Stimulated activated CD4-positive, alpha-beta T cell treated with anti-CD3 and anti-CD28 coated beads, Interleukin-2, amount 100 ng/mL, for 24 hours (primary cell): Measurements from ENCODE around the gene PYY.

Experiments used
- DNase-seq, 2 donors: peaks; one replicate each; pipeline ENCODE4 v3.0.0-alpha.2; 2020

The PYY gene

DNA sequence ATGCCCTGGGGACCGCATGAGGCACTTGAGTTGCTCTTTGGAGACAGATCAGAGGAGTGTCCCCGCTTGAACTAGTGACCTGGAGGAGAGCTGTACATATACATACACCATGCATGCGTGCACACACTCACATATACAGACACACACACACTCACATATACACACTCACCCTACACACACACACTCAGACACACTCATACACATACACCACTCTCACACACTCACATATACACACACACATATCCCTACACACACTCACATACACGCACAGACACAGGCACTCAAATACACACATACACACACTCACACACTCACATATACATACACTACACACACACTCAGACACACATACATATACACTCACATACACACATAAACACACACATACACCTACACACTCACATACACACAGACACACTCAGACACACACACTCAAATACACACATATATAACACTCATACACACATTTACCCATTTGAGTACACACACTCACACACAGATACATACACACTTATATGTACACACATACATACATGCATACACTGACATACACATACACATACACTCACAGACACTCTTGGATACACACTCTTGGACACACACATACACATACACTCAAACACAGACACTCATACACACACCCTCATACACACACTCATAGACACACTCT is 41.0 kb downstream of the PYY start:
- no peak for DNase-seq

DNA sequence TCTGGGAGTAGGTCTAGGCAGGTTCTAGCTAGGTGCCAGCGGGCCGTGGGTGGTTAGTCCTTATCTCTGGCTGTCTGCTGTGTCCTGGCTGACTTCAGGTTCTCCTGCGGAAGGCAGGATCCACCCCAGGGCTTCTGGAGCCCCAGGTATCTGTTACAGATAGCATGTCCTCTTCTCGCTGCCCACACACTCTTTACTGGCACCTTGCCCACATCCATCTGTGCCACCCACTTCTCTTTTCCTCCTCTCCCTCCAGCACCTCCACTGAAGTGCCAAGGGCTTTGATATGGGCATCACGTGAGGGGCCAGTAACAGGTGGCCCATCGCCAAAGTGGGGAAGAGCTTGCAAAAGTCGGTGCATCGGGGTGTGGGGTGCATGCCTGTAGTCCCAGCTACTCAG is 41.8 kb downstream of the PYY start:
- DNase-seq, result no peak

DNA sequence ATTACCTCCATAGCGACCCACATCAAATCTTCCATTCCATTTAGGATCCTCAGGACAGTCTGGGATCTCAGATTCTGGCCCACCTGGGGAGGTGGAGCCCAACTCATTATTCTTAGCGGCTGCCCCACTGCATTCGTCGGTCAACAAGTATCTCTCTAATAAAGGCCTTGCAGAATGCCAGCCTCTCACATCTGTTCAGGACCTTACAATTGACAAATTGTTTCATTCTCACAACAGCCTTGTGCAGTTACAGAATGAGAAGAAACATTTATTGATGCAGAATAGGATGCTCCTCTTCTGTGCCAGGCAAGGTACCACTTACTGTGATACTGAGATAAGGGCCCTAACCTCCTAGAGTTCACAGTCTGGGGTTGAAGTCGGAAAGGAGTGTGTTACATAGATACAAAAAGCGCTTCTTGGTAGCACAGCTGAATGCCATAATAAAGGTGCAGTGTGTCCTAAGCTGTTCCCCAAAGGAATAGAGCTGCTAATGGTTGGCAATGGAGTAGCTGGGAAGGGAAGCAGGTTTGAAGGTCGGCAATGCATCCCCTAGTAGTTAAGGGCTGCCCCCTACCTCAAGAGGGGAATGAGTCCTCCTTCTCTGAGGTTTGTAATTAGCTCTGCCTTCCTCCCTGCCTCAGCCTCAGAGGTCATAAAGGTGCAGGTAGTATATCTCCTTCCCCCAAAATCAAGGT is 44.1 kb downstream of the PYY start:
- DNase-seq, result no peak

DNA sequence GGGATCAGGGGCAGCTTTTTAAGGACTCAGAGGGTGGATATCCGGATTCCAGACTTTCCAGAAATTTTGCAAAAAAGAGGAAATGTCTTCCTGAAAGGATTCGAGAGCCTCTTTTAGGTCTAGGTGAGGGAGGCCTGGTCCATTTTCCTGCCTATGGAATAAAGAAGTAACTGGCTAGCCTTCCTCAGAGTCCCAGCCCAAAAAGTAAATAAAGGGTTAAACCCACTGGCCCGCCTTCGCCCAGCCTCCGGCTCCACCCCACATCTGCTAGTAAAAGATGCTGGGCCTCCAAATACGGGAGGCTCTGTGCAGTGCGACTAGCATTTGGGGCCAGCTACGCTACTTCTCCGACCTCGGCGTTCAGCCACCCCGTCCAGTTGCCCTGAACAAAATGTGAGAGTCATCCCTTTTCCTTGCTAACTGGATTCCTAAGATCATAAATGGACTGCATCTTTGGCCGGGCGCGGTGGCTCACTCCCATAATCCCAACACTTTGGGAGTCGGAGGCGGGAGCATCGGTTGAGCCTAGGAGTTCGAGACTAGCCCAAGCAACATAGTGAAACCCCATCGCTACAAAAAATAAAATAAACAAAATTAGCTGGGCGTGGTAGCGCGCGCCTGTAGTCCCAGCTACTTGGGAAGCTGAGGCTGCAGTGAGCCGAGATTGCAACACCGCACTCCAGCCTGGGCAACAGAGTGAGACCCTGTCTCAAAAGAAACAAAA is 45.6 kb downstream of the PYY start:
- DNase-seq, result peak; percentile 62 to 63

DNA sequence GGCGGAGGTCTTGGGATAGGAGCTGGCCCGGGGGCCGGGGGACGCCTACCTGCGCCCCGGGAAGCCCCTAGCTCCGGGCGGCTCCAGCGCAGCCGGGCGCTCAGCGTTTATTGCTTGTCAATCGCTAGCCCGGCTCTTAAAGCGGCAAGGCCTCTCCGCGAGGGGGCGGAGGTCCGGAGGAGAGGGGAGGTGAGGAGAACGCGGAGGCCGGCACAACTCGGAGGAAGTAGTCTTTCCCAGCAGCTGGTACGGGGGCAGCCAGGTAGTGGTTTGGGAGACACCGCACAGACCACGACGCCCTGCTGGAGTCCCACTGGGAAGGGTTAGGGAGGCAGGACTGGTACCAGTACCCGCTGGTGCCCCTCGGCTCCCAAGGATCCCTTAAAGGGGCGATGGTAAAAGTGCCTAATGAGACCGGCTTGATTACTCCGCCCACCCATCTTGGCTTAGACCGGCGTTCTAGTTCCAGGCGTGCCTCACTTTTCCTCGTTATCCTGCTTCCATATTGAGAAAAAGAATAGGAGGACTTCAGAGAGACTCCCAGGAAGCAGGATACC is 46.2 kb downstream of the PYY start, which contains the start of gene MPP2:
Gene MPP2, minus strand, starts transcription at position 112 of the 557 bp plus-strand sequence. CDS start 3,076 bp downstream, outside the sequence.
- DNase-seq, result peak; percentile 58 to 66

DNA sequence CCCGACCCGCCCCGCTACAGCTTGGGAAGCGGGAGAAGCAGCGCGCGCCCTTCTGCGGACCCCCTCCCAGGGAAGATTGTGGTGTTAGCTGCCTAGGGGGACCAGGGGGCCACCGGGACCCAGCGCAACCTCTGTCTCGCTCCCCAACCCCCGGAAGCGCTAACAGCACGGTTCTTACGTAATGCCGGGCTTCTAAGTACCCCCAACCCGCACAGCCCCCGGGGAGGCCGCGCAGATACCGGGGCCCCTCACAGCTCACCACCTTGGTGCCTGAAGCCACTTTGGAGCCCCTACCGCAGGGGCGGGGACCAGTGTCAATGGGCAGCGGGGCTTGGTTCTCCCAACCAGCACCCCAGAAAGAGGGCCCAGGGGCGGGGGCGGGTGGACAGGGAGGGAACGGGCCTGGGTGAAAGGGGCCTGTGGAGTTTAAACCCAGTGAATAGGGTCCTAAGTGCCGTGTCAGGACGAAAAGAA is 46.8 kb downstream of the PYY start:
- no peak for DNase-seq

DNA sequence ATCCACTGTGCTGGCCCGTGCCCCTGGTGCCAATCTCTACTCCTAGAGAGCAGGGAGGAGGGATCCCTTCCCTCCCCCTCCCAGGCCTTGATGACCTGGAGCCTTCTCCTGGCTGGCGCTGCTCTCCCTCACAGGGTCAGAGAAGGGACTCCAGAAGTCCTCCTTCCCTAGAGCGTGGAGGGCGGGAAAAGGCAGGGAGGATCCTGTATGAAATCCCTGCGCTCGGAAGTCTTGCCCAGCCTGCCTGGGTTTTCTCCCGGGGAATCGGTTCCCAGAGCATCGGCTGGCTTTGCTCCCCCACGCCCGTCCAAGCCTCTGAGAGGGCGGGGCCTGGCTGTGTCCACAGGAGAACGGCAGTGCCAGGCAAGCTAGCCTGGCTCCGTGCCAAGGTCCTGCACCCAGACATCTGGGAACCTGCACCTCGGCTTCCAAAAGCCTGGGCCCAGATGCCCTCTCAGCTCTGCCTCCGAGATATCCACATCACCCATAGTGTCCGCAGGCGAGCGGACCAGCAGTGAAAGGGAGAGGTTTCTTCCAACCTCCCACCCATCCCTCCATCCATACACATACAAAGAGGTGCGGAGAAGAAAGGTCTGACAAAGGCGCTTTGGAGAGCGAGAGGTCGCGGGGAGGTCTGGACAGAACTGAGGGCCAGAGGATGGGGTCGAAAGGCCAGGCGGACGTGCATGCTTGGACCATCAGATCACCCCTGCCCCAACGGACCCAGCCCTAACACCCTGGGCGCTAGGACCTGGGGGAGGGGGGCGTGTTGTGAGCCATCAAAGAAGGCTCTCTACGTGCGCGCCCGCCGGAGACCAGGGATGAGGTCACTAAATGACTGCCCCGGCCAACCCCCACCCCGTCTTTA is 47.5 kb downstream of the PYY start:
- peak; percentile 34 for DNase-seq

DNA sequence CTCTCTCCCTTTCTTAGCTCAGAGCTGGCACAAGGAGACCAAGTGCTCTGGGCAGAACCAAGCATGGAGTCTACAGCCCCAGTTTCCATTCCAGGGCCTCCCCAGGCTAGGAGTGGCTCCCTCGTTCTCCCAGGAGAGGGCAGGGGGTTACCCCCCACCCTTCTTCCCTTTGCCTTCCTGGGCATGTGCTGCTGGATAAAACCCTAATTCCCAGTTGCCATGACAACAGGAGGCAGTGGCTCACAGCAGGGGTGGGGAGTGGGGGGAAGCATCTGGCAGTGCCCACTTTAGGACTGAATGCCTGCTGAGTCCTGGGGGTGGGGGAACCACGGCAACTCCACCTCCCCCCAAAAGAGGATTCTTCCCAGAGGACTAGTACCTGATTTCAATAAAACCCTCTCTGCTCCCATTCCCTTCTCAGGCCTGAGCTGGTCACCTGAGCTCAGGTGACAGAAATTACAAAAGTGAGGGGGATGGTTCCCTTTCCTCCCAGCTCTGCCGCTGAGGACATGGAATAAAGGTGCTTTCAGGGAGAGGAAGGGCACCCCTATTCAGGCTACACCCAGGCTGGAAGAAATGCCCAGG is 48.2 kb downstream of the PYY start:
- no peak for DNase-seq
